GM21723 (cell line): ENCODE data around the gene ADAP1.

ENCODE experiments used
- ATAC-seq: cut with Tn5 transposase; IDR thresholded peaks from one replicate; pipeline ENCODE4 v1.9.1; 2021; ENCODE audit warnings: mild to moderate bottlenecking, moderate library complexity; ENCODE audit not compliant: unreplicated experiment

ADAP1 gene

GRCh38 chr7:988963-989529, 34.6 kb upstream of the ADAP1 start:
- no peak for ATAC-seq

DNA sequence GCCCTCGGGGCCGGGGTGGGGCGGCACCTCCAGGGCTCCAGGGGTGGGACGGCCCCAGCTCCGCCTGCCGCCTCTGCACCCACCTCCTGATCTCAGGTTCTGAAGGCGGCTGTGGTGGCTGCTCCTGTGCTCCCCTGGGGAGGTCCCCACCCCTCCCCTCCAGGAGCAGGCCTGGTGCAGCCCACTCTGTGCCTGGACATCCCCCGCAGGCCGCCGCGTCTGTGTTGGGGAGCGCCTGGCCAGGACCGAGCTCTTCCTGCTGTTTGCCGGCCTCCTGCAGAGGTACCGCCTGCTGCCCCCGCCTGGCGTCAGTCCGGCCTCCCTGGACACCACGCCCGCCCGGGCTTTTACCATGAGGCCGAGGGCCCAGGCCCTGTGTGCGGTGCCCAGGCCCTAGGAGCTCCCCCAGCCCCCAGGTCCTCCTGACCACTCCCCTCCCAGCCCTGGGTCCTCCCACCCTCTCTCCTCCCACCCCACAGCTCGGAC, 34.0 kb upstream of the ADAP1 start:
- ATAC-seq = no peak

GRCh38 chr7:987909-988308, 33.4 kb upstream of the ADAP1 start:
- ATAC-seq = no peak

GRCh38 chr7:986766-987751, 32.6 kb upstream of the ADAP1 start:
- no peak for ATAC-seq

DNA sequence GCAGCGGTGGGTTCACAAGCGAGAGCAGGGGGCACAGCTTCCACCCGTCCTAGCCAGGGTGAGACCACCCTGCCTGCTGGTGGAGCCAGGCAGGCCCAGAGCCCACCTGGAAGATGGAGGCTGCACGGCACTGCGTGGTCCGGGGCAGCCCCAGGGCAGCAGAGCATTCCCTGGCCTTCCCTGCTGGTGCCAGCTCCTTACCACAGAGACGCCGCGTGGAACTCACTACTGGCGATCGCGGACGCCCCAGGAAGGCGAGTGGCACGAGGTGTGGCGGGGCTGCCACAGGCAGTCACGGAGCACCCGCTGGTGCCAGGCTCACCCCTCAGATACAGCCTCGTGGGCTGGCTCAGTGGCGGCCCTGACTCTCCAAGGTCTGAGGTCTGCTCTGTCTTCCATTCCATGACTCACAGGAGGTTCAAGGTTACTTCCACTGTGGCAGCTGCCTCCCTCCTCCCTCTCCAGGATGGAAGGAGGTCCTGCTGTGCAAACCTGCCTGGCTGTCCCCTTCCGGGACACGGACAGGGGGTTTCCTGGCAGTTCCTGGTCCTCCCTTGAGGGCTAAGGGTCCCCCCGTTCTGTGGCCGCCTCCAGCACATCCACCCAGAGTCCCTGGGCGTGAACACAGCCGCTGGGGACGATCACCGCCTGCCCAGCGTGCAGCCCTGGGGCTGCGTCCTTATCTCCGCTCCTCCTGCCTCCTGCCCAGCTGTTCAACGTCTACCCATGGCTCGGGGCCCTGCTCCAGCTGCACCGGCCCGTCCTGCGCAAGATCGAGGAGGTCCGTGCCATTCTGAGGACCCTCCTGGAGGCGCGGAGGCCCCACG, 31.6 kb upstream of the ADAP1 start:
- ATAC-seq = no peak

DNA sequence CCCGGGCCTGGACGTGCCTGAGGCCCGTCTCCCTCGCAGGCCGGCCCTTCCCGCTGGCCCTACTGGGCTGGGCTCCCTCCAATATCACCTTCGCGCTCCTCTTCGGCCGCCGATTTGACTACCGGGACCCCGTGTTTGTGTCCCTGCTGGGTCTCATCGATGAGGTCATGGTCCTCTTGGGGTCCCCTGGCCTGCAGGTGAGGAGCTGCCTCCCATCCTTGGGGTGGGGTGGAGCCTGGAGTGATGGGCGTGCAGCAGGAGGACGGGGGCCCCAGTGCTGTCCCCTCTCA, 30.6 kb upstream of the ADAP1 start:
- no peak for ATAC-seq

DNA sequence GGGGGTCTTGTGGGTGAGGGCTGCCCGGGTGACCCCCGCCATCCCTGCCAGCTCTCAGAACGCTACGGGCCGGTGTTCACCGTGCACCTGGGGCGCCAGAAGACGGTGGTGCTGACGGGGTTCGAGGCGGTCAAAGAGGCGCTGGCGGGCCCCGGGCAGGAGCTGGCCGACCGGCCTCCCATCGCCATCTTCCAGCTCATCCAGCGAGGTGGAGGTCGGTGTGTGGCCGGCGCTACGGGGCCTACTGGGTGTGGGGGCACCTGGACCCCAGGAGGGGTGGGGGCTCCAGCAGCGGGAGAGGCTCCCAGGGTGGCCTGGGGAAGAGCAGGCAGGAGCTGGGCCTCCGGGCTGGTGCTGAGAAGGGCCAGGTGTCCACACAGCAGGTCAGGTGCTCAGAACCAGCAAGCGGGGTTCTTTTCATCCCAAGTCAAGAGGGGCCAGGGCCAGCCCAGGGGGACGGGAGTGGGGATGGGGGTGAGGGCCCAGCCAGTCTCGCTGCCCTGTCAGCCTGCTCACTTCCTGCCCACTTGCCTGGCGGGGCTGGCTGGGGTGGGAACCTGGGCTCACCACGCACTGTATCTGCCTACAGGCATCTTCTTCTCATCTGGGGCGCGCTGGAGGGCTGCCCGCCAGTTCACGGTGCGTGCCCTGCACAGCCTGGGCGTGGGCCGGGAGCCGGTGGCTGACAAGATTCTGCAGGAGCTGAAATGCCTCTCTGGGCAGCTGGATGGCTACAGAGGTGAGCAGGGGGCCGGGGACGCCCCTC, 30.1 kb upstream of the ADAP1 start:
- ATAC-seq = no peak

DNA sequence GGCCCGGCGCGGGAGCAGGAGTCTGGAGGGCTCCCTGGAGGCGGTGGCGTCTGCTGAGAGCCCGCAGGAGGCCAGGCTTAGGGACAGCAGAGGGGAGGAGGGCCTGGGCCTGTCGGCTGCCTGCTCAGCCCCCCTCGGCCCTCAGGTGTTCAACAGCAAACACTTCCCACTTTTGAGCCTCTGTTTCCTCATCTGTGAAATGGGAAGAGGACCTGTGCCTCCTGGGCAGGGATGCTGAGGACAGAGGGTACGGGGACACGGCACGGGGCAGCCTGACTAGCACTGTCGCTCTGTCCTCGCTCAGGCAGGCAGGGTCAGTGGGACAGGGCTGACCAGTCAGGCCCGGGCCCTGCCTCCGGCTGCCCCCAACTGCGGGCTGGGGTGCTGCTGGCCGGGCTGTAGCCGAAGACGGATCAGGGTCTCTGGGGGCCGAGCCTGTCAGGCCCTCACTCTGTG, 29.2 kb upstream of the ADAP1 start:
- ATAC-seq = no peak

DNA sequence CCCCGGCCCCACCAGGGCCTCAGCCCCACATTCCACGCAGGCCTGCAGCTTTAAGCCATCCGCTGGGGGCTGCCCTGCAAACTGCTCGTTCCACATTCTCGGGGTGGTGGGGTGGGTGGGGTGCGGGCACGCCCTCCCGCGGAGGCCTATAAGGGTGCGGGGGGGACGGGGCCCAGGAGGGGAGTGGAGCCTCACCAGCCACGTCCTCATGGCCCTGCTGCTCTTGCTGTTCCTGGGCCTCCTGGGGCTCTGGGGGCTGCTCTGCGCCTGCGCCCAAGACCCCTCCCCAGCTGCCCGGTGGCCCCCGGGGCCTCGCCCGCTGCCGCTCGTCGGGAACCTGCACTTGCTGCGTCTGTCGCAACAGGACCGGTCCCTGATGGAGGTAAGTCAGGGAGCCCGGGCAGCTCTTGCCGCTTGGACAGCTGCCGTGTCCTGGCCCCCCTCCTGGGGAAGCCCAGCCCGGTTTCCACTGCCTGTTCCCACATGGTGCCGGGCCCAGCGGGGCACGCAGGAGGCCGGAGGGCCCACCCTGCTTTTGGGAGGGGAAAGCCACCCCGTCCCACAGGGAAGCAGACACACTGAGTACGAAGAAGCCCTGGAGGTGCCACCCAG, 28.6 kb upstream of the ADAP1 start, which contains the start of gene CYP2W1:
Gene CYP2W1 (plus strand): TSS at position 178 of the 612 bp plus-strand sequence. CDS start 31 bp downstream, at position 209.
- ATAC-seq = no peak

DNA sequence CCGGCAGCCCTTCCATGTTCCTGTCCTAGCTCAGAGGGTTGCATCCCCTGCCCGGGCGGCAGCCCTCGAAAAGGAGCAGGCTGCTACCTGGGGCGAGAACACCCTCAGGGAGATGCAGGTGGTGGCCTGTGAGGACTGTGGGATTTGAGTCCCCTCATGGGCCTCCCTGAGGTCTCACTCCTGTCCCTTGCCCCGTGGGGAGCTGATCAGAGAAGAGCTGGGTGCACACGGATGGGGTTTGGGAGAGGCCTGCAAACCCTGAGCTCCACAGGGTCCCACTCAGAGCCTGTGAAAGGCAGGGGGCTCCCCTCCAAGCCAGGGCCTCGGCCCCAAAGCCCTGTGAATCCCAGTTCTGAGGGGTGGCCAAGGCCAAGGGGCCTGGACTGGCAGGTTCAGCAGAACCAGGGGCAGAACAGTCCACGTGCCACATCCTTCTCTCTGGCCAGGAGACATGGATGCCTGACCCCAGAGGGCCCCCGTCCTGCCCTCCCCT, 28.1 kb upstream of the ADAP1 start:
- no peak for ATAC-seq

DNA sequence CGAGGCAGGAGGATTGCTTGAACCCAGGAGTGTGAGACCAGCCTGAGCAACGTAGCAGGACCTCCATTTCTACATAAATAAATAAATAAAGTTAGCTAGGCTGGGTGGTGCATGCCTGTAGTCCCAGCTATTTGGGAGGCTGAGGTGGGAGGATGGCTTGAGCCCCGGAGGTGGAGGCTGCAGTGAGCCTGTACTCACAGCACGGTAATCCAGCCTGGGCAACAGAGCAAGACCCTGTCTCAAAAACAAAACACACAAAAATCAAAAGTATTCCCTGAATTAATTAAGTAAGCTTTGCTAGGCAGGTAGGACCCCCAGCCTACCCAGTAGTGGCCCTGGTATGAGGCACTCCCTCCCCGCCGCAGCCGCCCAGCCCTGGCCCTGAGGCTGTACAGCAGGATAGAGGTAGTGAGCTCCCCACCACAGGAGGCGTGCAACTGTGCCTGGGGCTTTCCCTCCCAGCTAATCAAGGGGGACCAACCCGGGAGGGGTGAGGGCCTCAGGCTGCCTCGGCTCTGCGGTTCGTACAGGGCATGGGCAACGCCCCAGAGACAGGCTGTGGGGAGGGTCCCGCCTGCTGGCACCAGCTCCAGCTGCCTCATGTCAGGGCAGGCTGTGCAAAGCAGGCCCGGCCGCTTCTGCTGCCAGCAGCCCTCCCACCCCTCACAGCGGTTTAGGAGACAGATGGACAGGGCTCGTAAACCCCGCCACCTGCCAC, 27.5 kb upstream of the ADAP1 start:
- no peak for ATAC-seq

GRCh38 chr7:979886-980571, 25.5 kb upstream of the ADAP1 start:
- no peak for ATAC-seq

DNA sequence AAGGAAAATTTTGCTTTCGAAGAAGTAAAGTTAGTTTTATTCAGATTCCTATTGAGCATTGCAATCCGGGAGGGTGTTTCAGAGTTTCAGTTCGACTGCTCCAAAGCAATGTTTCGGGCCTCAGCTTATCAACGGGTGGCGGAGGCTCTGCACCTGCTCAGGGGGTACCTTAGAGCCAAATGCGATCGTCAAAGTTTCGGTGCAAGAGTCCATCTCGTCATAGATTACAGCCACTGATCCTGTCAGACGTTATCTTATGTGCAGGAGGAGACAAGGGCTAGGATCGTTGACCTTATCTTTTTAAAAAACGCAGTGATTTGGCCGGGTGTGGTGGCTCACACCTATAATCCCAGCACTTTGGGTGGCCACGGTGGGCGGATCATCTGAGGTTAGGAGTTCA, 24.7 kb upstream of the ADAP1 start:
- no peak for ATAC-seq

DNA sequence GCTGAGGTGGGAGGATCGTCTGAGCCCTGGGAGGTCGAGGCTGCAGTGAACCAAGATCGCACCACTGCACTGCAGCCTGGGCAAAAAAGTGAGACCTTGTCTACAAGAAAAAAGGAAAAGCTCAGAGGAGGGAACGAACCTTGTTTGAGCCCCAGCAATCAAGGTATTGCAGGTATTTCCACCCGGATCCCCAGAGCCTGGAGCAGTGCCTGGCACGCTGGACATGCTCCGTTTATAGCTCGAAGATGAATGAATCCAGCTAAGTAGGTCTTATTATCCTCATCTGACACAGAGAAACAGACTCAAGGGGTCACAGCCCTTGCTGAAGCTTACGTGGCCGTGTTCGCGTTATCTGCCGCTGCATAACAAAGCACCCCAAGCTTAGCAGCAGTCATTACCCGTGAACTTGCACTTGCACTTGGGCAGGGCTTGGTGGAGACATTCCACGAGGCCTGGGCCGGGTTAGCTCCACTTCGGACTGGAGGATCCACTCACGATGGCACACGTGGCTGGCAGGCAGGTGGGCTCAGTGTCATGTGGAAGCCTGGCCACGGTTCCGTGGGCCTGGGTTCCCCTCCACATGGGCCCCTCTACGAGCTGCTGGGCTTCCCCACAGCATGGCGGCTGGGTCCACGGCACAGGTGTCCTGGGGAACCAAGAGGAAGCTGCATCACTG, 24.1 kb upstream of the ADAP1 start:
- no peak for ATAC-seq

GRCh38 chr7:978049-978346, 23.5 kb upstream of the ADAP1 start:
- no peak for ATAC-seq

DNA sequence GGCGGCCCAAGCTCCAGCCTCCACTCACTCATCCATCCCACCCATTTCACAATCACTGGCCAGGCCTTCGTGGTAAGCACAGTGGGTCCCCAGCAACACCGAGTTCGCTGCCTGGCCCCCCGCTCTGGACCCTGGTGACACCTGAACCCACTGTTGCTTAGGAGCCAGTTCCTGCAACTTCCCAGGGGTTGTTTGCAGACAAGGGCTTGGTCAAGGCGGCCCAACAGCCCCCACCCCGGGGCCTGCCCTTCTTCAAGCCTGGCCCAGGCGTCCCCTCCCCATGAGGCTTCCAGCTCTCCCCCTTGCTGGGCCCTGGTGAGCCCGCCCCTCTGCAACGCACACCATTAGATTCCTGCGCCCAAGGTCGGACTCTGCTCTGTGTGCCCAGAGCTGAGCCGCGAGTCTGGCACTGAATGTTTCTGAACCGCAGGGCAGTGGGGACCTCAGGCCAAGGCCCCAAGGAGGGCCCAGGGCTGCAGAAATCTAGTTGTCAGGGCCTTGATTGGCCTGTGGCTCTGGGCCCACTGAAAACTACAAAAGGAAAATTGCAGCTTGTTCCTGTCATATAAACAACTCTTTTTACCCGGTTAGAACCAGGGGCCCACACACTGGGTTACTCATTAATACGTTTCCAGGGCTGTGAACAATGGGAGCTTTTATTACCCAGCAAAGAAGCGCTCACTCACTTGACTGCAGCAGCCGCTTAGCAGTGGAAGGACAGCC, 23.0 kb upstream of the ADAP1 start:
- ATAC-seq = no peak

DNA sequence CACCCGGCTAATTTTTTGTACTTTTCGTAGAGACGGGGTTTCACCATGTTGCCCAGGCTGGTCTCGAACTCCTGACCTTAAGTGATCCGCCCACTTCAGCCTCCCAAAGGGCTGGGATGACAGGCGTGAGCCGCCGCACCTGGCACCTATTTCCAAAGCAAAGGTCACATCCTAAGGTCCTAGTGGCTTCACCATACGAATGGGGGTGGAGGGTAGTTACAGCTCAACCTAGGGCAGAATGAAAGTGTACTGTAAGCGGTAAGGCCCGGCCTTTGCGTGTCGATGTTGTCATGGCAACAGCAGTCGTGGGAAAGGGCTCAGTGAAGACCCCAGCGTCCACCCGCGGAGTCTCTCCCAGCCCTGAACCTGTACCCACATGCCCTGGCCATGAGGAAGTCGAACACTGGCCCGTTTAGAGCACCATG, 22.4 kb upstream of the ADAP1 start:
- ATAC-seq = no peak
